Mesodermal cell (in vitro differentiated cells): ENCODE measurements around the gene VPS8.

Source experiments
- H3K27ac ChIP-seq: 2 replicates; pipeline ENCODE4 v1.7.0; 2013; ENCODE audit warnings: mild to moderate bottlenecking, low read depth, low read length, moderate library complexity; ENCODE audit not compliant: severe bottlenecking
- H3K36me3 ChIP-seq: 2 replicates; pipeline ENCODE4 v1.7.1; 2013; ENCODE audit warnings: mild to moderate bottlenecking, low read length, moderate library complexity; ENCODE audit not compliant: control insufficient read depth, insufficient read depth
- H3K4me1 ChIP-seq: one replicate; pipeline ENCODE4 v1.7.1; 2013; ENCODE audit warnings: mild to moderate bottlenecking, low read length; ENCODE audit not compliant: insufficient read depth, control insufficient read depth, poor library complexity, severe bottlenecking
- H3K4me3 ChIP-seq: 2 replicates; pipeline ENCODE4 v1.7.0; 2013; ENCODE audit warnings: low read length, control low read depth, mild to moderate bottlenecking; ENCODE audit not compliant: insufficient read depth, poor library complexity, severe bottlenecking; ENCODE audit errors: extremely low read depth
- H3K9me3 ChIP-seq: 2 replicates; pipeline ENCODE4 v1.7.1; 2013; ENCODE audit warnings: mild to moderate bottlenecking, low read length, moderate library complexity; ENCODE audit not compliant: control insufficient read depth
- WGBS, 2 experiments: methylation state at CpG; one replicate each; pipeline ENCODE4 v1.1.5; 2013; ENCODE audit warnings: missing lambda C conversion rate in 2 of 2; ENCODE audit not compliant: insufficient coverage in 2 of 2; 5-methylcytosine and 5-hydroxymethylcytosine counted together

Gene VPS8

GRCh38 chr3:184868477-184868876 lies 56.5 kb downstream of the VPS8 start:
- no CpG with 5 or more reads among the region's 2 CpGs for WGBS, 2 experiments
- peaks cover 13% of the 10 kb centered on the region for H3K36me3 ChIP-seq

GRCh38 chr3:184872200-184872599 lies 60.2 kb downstream of the VPS8 start:
- Histone ChIP-seq H3K4me1 (peaks cover 4% of the 10 kb centered on the region), H3K4me3 (no peak overlapping the region), H3K27ac (no peak overlapping the region), H3K9me3 (no peaks in the 10 kb centered on the region), H3K36me3 (peaks cover 13% of the 10 kb centered on the region)
- WGBS, 2 experiments = 88 to 89% methylated on average over 4 of the region's 4 CpGs

More at GRCh38 chr3:184868477-184868876, 56.5 kb downstream of the VPS8 start:
- Histone ChIP-seq H3K4me1 (peaks cover 4% of the 10 kb centered on the region), H3K27ac (no peak overlapping the region), H3K4me3 (no peak overlapping the region), H3K9me3 (no peaks in the 10 kb centered on the region)

GRCh38 chr3:184873141-184873540 lies 61.2 kb downstream of the VPS8 start:
- Histone ChIP-seq H3K27ac (no peak overlapping the region), H3K36me3 (peaks cover 13% of the 10 kb centered on the region), H3K4me3 (no peak overlapping the region), H3K4me1 (peaks cover 4% of the 10 kb centered on the region), H3K9me3 (no peaks in the 10 kb centered on the region)
- no CpG with 5 or more reads among the region's 1 CpG for WGBS, 2 experiments

GRCh38 chr3:184874709-184875644 lies 63.0 kb downstream of the VPS8 start:
- Histone ChIP-seq H3K4me3 (no peak overlapping the region), H3K9me3 (no peaks in the 10 kb centered on the region), H3K36me3 (peaks cover 6% of the 10 kb centered on the region), H3K4me1 (no peaks in the 10 kb centered on the region), H3K27ac (no peak overlapping the region)
- 67 to 83% methylated on average over 4 to 5 of the region's 5 CpGs for WGBS, 2 experiments

GRCh38 chr3:184880276-184881019 lies 68.5 kb downstream of the VPS8 start:
- 80 to 100% methylated on average over 1 to 2 of the region's 2 CpGs for WGBS, 2 experiments
- Histone ChIP-seq H3K36me3 (peaks cover 6% of the 10 kb centered on the region), H3K9me3 (no peaks in the 10 kb centered on the region), H3K4me1 (no peaks in the 10 kb centered on the region), H3K4me3 (no peak overlapping the region), H3K27ac (no peak overlapping the region)

GRCh38 chr3:184884359-184885017 lies 72.5 kb downstream of the VPS8 start:
- H3K9me3 ChIP-seq = no peaks in the 10 kb centered on the region
- H3K4me3 ChIP-seq = no peak overlapping the region
- H3K27ac ChIP-seq = no peak overlapping the region
- H3K4me1 ChIP-seq = no peaks in the 10 kb centered on the region
- WGBS, 2 experiments = no CpG with 5 or more reads among the region's 1 CpG
- H3K36me3 ChIP-seq = no peaks in the 10 kb centered on the region

- Histone ChIP-seq H3K4me3 (no peak overlapping the region), H3K9me3 (no peaks in the 10 kb centered on the region), H3K36me3 (no peaks in the 10 kb centered on the region), H3K4me1 (no peaks in the 10 kb centered on the region), H3K27ac (no peak overlapping the region)
- 100% methylated on average over 2 of the region's 4 CpGs; no CpG with 5 or more reads in 1 of the 2 experiments for whole genome bisulfite sequencing, 2 experiments
Observed at GRCh38 chr3:184885112-184885511, 73.1 kb downstream of the VPS8 start.

- WGBS, 2 experiments = 100% methylated on average over 1 of the region's 2 CpGs; no CpG with 5 or more reads in 1 of the 2 experiments
Observed at GRCh38 chr3:184887574-184887973, 75.6 kb downstream of the VPS8 start.

GRCh38 chr3:184889312-184889904 lies 77.4 kb downstream of the VPS8 start:
- 90 to 95% methylated on average over 1 to 2 of the region's 6 CpGs for WGBS, 2 experiments
- Histone ChIP-seq H3K4me1 (no peaks in the 10 kb centered on the region), H3K9me3 (no peaks in the 10 kb centered on the region), H3K27ac (no peak overlapping the region), H3K4me3 (no peak overlapping the region), H3K36me3 (no peaks in the 10 kb centered on the region)

More at GRCh38 chr3:184887574-184887973, 75.6 kb downstream of the VPS8 start:
- Histone ChIP-seq H3K27ac (no peak overlapping the region), H3K4me3 (no peak overlapping the region), H3K4me1 (no peaks in the 10 kb centered on the region), H3K9me3 (no peaks in the 10 kb centered on the region), H3K36me3 (no peaks in the 10 kb centered on the region)

- no peaks in the 10 kb centered on the region for H3K36me3 ChIP-seq
- no peak overlapping the region for H3K27ac ChIP-seq
- no CpG with 5 or more reads among the region's 1 CpG for WGBS, 2 experiments
- H3K4me1 ChIP-seq = no peaks in the 10 kb centered on the region
- H3K9me3 ChIP-seq = no peaks in the 10 kb centered on the region
- no peak overlapping the region for H3K4me3 ChIP-seq
Observed at GRCh38 chr3:184894051-184894450, 82.1 kb downstream of the VPS8 start.
